GM21529 (cell line): ENCODE measurements around the gene SCN9A.
"Not testable (repeated sequence)": the region's sequence is repeated elsewhere in the genome, so short reads cannot be mapped to it uniquely, and the experiment has no call there.

Experiments
- ATAC-seq: cut with Tn5 transposase; IDR thresholded peaks from one replicate; pipeline ENCODE4 v1.9.1; 2021; ENCODE audit not compliant: unreplicated experiment

Gene SCN9A

DNA sequence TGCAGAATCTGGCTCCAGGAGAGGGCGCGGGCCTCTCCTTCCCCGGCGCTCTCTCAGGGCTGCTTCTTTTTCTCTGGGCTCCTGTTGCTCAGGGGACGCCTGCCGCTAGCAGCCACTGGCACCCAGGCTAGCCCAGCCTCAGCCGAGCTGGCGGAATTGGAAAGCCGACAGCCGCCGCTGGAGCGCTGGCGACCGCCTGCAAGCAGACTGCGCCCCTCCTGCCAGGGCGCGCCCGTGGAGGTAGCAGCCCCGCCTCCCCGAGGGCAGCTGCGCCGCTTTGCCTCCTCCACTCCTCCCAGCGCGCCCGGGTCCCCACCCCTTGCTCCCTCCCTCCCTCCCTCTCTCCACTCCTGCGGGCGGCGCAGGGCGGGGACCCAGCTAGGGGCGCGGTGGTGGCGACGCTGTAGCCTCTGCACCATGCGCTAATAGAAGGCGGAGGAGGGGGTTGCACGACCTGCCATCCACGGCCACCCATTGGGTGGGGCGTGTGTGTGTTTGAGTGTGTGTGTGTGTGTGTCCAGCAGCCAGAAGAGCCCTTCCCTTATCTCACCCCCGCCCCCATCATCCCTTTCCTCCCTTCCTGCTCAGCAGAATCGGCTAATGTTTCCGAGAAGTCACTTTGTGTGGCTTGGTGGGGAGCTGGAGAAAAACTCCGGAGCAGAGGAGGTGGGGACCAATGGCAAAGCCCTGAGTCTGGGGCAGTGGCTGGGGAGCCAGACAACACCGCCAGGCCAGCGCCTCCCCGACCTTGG lies at the start of gene SCN9A:
Gene SCN9A (minus strand): TSS at position 209 of the 752 bp plus-strand sequence. CDS start 64,188 bp downstream, outside the sequence.
- peak; percentile 53 for ATAC-seq

DNA sequence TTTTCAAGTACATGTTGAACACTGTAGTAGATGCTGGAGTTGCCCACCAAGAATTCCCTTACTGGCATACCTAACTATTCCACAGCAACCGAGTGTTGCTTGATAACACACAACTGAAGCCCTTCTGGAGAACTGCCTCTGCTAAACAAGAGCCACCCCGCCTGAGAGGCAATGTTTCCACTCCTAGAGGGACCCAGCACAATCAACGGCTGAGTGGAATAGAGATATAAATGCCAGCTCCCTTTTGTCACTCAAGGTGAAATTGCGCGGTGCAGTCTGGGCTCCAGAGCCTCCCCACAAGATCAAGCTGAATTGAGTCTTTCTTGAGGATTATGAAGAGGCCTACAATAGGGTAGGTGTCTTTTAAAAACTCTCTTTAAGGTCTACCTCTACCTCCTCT lies 49.1 kb upstream of the SCN9A start:
- no peak for ATAC-seq

DNA sequence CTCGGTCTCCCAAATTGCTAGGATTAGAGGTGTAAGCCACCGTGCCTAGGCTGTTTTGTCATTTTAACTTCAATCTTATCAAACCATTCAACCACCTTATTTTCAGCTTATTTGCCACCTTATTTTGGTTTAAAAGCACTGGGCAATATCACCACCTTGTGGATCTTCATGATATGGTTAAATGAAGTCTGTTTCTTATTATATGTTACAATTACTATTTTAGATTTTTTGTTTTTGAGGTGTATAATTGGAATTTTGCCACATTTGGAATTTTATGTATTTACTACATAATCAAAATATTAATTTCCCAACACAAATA lies 43.8 kb upstream of the SCN9A start:
- no peak for ATAC-seq

DNA sequence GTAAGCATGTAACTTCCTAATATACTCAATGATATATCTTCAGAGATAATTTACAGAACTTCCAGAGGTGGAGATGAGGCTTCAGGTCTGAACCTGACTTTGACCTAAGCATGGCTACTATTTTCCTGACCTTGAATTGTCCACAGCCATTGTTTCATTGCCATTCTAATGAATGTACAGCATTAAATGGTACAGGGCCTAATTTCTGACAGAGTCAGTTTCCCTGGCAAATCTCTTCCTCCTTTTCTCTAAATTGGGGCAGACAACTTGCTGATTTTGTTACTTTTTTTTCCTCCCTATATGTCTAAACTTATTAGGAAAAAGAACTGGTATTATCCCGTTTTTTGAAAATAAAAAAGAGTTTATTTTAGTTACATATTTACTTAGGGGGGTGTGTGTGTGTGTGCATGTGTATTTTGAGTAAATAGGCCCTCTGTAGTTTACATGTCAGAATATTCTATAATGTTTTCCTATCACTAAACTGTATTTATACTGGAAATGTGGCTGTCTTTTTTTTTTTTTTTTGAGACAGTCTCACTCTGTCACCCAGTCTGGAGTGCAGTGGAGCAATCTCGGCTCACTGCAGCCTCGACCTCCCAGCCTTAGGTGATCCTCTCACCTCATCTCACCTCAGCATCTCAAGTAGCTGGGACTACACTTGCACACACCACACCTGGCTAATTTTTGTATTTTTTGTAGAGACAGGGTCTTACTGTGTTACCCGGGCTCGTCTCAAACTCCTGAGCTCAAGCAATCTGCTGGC lies 43.3 kb upstream of the SCN9A start:
- ATAC-seq = no peak

DNA sequence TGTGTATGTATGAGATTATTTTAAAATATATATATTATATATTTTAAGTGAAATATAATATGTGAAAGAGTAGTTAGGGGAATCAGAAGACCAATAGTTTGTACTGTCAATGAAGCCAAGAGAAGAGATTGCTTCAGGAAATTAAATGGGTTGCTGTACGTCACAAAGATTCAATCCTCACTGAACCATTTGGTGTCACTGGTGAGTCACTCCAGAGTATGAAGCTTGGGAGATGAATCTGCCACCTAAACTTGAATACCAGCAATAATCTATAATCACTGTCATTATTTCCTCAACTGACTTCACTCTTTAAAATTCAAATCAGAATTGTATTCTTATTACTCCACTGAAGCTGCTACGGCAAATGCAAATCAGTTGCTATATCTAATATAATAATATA lies 41.9 kb upstream of the SCN9A start:
- ATAC-seq = no peak

DNA sequence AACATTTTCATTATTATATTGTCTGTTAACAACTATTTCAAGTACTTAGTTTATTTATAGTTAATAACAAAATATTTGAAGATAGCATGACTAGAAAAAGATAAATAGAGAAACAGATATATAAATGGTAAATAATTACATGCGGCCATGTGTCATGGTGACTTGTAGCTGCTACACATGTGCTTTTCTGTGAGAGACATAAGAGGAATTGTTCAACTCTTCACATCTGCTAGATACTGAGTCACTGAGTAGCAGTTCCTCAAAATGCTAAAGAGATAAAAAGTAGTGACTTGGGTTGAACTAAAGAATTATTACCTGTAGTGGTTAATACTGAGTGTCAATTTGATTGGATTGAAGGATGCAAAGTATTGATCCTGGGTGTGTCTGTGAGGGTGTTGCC lies 37.5 kb upstream of the SCN9A start:
- ATAC-seq = no peak

DNA sequence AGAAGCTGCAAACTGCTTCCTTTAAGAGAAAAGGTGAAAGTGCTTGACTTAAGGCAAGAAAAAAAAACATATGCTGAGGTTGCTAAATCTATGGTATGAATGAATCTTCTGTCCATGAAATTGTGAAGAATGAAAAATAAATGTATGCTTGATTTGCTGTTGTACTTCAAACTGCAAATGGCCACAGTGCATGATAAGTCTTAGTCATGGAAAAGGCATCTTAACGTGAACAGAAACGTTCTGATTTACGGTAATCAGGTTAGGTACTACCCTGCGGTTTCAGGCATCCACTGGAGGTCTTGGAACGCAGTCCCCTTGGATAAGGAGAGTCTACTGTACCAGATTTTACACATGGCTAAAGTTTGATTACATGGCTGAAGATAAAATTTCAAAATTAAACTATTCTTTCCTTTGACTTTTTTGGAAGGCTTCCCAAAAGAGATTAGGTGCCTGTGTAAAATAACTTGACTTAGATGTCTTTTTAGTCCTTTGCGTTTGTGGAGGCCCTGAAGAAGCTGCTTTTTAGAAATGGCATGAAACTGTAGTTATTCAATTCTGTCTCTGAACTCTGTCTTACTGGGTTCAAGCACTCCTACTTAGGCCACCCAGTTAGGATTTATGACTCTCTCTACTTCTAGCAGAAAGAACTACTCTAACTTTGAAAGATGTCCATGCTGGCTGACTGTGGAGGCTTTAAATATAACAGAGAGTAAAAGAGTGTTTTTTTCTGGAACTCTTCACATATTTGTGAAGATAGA lies 35.9 kb upstream of the SCN9A start:
- ATAC-seq = no peak

DNA sequence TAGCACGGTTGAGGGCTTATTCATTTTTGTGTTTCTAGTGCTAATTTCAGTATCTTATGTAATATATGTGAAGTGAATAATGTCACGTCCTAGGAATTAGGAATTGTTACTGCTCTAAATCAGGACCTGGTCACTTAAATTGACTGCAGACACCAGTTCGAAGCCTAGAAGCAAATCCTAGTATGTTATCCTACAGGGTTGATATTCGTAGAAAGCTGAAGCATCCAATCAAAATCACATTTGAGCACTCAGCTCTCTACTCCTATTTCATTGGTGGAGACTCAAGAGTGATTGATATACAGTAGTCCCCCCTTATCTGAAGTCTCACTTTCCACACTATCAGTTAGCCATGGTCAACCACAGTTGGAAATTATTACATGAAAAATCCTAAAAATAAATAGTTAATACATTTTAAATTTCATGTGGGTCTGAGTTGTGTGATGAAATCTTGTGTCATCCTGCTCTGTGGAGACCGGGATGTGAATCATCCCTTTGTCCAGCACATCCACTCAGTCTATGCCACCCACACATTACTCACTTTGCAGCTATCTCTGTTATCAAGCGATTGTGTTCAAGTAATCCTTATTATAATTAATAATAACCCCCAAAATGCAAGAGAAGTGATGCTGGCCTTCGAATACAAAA lies 35.2 kb upstream of the SCN9A start:
- ATAC-seq = no peak

DNA sequence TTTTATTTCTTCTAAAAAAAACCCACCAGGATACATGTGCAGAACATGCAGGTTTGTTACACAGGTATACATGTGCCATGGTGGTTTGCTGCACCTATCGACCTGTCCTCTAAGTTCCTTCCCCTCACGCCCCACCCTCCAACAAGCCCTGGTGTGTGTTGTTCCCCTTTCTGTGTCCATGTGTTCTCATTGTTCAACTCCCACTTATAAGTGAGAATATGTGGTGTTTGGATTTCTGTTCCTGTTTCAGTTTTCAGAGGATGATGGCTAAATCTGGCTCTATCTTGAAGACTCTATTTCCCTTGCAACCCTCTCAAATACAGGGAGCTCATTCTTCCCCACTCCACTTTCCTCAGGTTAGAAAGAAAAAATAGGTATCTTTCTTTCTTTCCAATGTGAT lies 32.0 kb upstream of the SCN9A start:
- ATAC-seq = not testable (repeated sequence)

DNA sequence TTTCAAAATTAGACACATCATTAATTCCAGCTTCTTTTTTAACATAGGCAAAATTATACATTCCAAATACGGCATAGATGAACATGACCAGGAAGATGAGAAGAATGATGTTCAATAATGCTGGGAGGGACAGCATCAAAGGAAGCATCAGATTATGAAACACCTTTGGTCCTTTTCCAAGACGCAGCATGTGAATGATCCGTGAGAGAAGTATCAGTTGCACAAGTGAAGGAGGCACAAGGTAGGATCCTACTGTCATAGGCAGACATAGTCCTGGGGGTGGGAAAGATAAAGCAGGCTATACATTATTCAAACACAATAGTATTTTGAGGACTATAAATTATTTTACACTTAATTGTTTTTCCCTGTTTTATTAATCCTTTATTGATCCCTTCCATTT lies 30.6 kb upstream of the SCN9A start:
- ATAC-seq = no peak

DNA sequence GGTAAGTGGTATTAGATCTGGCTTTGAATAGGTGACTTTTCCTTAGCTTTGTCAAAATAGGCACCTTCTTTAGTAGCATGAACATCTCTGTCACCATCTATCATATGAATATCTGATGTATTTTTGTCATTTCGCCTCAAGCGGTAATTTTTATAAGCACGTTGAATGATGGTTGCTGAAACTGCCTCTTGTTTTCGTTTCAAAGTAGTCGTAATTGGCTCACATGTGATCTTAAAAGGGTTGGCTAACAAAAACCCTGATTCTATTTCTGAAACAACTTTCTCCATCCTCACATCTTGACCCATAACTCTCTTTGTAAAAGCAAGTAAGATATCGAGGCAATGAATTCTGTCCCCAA lies 29.8 kb upstream of the SCN9A start:
- ATAC-seq = no peak

DNA sequence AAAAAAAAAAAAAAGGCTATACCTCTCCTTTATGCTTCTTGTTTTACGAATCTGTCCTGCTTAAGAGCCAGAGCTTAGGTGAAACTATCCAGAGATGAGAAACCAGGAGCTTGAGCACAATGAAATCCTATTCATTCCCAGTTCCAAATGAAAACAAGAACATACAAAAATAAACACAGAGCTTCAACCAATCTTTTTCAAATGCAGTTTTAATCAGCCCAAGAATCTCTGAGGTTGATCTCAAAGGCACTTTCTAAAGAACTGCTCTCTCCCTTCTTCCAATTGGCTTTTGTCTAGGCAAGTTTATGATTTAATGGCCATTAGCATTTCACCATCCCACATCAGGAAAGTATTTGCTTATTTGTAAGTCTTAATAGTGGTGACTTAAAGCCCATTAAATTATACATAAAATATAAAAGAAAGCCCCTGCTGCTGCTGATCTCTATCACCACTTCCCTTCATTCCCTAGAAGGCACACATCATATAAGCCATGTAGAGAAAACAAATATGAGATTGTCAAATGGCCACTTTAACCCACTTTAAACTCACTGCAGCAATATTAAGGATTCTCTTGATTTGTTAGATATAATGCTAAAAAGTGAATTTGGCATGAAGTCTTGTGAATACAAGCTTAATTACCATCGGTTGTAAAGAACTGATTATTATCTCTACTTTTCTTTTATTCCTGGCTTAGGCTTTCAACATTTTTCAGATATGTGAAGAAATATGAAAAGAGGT lies 29.3 kb upstream of the SCN9A start:
- ATAC-seq = no peak

DNA sequence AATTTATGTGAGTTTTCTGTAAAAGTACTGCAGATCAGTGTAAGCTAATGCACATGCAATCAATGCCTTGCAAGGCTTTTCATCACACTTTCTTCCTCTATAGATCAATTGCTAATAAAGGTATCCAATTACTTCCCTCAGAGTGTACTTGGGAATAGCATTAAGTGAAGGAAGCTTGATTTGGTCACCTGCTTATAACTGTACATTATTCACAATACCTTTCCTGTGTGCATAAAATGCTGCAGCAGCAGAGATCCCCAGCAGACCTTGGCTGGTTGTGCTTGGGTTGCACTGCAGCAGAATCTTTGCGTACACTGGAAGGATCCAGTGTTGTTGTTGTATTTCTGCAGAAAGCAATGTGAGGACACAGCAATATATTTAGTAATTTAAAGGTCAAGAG lies 18.5 kb upstream of the SCN9A start:
- no peak for ATAC-seq

DNA sequence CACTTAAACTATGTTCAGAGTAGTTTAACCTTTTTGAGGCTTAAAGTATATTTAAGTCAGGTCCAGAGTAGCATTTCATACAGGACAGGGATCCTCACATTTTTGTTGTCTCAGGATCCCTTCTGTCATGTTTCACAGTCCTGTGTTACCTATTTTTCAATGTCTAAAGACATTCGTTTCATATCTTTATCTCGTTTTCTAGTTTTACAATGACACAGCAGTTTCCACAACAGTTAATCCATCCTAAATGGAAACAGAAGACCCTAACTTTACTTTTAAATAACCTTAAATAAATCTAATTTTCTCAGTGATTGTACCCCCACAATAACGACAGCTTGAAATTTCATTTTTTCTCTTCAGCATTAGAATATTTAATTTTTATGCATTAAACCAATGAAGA lies 17.3 kb upstream of the SCN9A start:
- no peak for ATAC-seq

DNA sequence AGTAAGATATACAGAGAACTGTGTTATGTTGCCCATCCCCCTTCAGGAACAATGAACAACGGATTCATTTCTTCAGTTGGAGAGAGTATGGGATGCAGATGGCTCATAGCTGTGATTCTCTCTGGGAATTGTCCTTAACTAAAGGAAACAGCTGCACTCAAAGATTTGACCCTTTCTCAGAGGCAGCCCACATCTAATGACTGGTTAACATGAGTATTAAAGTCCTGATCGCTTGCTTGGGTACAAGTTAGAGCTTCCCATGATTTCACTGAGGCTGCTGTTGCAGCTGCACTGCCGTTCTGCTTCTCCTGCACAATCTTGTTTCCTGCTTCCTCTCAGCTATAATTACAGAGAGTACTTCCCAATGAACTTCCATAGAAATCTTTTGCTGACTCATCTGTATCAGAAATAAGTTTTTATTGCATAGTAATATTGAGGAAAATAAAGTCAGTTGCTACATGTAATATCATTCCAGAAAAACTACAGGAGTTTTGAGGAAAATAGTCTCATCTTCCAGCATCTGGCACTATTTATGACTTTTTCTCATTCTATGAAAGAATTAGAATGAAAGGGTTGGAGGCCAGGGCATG lies 12.8 kb upstream of the SCN9A start:
- ATAC-seq = no peak

DNA sequence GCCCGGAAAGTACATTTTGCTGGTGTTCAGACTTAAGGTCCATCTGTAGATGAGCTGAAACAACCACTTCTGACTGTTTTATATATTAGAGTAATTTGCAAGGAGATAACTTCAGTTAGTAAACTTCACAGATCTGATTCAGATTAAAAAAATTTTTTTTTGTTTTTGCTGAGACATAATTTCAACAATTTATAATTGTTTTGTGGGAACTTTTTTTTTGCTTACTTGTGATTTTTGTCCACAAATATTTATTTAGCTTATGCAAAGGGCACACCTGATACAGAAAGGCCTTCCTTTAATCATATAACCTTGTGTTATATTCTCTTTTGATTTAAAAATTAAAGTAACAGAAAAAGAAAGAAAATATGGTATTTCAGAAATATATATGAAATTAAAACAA lies 9.6 kb upstream of the SCN9A start:
- ATAC-seq = no peak

DNA sequence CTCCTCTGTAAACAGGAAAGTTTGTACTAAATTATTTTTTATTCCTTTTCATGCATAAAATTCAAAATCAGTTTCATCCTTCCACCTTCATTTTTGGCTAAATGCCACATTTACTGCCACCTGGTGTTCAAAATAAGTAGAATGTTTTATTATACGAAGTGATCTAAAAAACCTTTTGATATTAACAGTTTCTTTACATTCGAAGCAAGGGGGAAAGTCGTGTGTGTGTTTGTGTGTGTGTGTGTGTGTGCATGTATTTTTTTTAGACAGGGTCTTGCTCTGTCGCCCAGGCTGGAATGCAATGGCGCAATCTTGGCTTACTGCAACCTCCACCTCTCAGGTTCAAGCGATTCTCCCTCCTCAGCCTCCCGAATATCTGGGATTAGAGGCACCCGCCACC lies 9.0 kb upstream of the SCN9A start:
- ATAC-seq = no peak

DNA sequence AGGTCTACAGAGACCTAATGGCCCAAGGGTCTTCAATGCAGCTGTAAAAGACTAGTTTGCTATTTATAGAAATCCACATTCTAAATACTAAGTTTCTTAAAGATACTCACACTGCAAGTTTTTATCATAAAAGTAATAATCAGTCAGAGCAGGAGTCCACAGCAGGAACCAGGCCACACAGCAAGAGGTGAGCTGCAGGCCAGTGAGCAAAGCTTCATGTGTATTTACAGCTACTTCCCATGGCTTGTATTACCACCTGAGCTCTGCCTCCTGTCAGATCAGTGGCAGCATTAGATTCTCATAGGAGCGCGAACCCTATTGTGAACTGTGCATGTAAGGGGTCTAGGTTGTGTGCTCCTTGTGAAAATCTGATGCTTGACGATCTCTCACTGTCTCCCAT lies 6.7 kb upstream of the SCN9A start:
- no peak for ATAC-seq

DNA sequence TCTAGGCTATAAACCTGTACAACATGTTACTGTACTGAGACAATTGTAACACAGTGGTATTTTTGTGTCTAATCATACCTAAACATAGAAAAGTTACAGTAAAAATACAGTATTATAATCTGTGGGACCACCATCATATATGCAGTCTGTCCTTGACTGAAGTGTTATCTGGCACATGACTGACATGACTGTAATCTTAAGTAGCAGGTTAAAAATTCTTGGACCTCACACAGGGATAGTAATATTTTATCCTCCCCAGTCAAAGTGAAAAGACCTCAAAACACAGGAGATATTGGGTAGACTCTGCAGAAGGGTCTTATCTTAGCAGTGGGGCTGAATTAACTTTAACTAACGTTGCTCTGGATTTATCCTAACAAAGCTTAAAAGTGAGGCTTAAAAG lies 4.9 kb upstream of the SCN9A start:
- ATAC-seq = no peak

DNA sequence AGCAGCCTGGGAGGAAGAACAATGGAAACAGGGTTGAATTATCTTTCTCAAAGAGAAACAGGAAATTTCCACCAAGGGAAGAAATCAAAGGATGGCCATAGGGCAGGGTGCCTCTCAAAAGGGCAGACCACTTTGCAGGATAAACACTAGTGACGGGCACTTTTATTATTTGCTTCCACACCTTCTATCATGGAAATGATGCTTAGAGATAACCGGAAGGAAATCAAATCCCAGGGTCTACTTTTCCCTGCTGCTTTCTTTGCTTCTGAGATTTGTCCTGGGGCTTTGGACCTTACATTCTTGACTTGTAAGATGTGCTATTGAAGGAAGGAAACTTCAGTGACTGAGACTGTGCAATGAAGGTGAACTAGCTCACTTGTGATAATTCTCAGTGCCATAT lies 1.1 kb upstream of the SCN9A start:
- ATAC-seq = no peak

DNA sequence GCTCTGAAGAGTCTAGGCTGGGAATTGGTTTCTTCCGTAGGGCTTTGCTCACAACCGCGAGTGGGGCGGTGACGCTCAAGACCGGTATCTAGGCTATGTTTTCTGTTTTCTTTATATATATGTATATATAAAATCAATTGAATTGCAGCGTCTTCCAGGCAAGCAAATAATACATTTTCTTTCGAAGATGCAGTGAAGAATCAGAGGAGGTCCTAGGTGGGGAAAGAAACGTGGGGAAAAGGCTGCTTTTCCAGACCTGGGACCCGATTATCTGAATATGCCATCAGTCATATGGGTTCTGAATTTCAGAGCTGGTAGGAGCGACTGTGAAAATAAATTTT lies 714 bp upstream of the SCN9A start:
- ATAC-seq = no peak
